SK-N-DZ (cell line): ENCODE results near the gene MELTF.

Source experiments
- DNase-seq: peaks from one replicate; pipeline ENCODE4 v3.0.0-alpha.2; 2015; ENCODE audit warnings: low spot score

Gene MELTF

DNA sequence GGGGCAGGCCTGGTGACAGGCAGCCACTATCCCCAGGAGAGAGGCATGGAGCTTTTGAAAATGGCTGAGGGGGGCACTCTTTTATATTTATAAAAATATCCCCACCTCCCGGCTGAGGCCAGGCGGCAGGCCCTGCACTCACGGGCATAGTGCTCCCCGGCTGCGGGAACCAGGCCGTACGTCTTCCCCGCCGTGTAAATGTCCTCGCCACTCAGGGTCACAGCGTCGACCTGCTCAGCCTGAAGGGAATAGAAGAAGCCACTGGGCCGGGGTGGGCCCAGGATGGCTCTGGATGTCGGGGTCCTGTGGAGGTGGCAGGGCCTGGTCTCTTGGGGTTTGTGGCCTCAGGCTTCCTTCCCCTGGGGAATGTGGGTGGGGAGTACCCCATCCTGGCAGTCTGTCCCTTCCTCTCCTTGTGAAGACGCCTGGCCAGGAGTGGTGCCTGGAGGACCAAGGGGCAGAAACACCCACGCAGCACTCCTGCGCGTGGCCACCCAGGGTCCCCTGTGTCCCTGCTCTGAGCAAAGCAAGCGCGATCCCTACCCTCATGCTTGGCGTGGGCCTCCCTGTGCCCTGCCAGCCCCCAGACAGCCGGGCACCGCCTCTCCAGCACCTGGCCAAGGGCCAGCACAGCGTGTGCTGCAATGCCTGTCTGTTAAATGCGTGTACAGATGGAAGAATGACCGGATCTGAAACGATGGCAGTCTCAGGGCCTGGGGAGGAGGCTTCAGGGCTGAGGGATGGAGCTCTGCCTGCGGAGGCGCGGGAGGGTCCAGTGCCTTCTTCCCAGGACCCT is 18.9 kb downstream of the MELTF start:
- DNase-seq, result no peak

DNA sequence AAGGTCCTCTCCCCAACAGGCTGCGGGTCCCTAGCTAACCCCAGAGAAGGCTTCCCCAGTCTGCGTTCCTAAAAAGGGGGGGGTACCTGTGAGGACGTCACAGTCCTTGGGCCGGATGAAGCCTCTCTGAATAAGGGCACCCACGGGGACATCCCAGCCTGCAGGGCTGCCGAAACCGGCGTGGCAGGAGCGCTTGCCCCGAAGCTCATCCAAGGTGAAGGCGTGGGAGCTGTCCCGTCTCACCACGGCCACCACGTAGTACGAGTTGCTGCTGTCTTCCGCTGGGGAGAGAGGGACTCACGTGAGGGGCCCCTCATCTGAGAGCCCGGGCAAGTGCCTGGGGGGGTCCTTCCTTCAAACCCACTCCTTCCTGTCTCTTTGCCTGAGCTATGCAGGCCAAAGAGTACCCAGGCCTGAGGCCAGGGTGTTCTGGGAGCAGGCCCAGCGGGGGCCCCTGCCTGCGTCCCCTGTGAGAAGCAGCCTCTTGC is 20.0 kb downstream of the MELTF start:
- no peak for DNase-seq

DNA sequence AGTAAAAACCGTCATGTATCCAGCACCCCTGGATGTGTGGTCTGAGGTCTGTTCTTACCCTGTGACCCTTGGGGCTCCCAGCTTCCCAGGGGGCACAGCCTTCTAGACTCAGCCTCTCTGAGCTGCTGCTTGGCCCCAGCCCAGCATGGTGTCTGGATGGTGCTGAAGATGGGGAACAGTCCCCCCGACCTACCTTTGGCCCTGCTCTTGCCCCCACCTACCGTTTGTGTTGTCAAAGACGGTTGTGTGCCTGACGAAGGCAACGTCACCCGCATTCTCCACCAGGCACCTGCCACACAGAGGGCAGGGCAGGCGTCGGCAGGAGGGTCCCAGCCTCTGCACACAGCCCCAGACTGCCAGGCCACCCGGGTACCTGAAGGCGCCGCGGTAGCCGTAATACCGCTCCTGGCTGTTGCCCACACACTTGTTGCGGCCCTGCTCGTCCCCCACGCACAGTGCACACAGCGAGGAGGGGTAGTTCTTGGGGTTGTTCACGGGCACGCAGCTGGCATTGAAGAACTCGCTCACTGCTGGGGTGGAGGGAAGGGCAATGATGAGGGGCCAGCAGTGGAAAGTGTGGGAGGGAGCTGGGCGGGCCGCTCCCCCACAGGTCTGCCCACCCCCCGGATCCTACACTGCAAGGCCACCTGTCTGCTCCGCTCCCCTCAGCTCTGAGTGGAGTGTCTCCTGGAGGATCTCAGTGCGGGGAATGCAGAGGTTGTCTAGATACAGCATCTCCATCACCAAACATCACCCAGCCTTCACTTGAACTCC is 21.0 kb downstream of the MELTF start:
- DNase-seq, result no peak

DNA sequence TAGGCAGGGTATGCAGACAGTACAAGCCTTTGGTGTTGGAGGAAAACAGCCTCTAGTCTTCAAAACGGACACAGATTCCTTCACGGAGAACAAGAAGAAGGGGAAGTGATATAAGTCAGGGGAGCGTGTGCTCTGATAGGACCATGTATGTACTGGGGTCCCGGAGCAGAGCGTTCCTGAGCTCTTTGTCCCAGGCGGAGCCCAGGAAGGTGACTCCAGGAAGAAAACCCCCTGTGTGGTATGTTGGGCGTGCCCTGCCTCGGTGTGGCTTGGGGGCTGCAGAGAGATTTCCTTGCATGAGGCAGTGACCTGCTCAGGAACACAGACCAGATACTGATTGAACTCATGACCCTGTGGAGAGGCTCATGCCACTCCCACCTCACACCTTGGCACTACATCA is 21.7 kb downstream of the MELTF start:
- DNase-seq, result no peak

DNA sequence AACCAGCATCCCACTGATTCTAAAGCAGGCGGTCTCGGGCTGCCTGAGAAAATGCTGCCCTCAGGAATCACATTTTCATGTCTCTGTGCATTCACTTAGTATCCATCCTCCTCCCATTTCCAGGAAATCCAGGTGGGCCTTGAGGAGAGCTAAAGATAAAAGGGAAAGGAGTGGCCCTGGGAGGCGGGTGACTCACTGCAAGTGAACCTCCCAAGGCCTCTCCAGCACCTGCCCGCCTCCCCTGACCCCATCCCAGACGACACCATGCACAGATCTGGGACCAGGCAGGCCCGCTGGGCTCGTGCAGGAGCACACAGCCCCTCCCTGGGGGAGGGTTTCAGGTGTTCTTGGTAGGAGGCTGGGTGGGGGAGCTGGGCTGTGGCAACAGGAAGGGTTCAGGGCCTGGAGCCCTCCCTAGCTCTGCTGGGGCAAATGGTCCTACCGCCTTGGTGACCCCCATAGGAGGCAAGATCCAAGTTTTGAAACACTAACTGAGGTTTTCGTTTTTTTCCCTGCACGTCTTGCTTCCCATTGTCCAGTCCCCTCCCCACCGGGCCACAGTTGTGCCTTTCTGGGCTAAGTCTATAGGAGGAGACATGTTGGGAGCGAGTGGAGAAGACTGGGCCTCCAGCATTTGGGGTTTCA is 22.2 kb downstream of the MELTF start:
- DNase-seq, result no peak

DNA sequence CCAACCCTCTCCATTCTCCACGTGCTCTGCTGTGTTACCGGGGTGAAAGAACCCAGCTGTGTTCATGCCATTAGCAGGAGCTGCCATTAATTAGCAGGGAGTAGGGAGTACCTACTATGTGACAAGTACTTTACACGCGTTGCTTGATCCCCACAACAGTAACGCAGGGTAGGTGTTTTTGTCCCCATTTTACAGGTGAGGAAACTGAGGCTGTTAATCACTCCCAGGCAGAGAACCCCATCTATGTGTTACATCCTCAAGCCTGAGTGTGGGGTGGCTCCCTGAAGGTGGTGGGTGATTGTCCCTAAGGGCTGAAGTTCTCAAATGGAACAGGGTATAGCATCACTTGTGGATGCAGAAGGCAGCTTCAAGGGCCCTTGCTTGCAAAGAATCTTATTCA is 22.8 kb downstream of the MELTF start:
- DNase-seq, result no peak

DNA sequence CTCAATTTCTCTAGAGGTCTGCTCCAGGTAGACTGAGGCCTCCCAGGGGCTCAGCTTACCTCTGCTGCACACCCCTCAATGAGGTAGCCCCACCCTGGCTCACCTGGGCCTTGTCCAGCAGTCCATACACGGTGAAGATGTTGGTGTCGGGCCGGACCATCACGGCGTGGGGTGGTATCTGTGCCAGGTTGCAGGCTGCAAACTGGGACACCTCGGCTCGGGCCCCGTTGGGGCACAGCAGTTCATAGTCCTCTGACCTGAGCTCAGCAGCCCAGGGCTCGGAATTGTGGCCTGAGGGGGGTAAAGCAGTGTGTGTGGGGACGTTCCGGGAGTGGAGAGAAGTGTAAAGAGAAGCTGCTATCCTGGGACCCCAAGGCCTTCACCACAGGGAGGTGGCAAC is 23.2 kb downstream of the MELTF start:
- no peak for DNase-seq

DNA sequence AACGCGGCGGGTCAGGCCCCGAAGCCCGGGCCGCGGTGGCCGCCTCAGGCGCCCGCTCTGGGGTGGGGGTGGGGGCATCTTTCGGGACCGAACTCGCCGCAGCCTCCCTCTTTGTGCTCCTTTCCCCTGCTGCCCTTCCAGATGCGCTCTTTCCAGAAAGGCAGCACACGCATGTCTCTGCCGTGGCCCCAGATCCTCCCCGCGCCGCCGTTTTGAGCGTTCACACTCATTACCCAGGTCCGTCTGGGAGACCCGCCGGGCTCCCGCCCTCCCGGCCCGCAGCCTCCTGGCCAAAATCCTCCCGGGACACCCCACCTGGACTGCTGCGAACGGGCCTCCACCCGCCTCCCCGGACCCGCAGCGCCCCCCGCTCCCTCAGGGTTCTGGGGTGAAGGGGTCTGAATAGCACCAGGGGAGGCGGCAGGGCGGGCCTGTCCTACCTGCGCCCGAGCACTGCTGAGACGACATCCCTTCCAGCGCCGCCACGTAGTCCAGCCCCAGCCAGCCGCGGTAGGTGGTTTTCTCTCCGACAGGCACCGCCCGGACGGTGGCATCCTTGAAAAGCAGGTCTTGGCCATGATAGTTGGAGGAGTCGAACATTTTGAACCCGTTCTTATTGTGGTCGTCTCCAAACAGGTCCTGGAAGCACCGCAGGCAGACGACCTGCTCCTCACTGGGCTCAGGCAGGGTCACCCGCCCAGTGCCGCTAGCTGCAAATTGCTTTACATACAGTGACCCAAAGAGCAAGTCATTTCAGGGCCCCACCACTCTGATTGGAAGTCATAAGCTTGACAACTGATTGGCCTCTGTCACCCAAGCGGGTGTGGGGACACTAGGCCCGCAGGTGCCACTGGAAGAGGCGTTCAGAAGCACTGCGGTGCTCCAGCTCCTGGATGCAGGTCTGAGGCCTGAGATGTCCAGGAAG is 25.9 kb downstream of the MELTF start:
- no peak for DNase-seq

DNA sequence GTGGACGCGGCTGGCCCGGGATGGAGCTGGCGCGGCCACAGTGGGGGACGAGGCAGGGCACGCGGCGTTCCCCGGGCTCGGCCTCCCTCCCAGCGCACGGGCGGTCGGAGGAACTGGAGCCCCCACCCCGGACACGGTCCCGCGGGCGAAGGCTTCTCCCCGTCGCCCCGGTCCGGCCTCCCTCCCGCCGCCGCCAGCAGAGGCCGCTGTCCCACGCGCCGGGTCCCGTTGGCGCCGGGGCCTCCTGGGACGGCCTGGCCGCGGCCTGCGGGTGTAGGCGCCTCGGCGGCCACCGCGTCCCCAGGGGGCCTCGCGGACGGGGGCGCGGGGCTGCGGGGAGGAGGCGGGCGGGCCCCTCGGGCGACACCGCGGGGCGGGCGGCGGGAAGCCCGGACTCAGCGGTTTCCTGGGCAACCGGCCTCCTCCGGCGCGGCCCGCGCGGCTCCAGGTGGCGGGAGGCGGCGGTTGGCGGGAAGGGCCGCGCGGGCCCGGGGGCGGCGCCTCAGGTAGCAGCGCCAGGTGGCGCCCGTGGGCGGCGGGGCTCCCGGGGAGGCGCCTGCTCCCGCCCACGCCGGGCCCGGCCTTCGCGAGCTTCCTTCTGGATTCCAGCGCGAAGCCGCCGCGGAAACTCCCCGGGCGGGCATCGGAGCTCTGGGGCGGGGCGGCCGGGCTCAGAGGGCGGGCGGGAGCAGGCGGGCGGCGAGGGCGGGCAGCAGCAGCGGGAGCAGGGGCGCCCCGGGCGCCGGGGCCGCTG is 26.7 kb downstream of the MELTF start:
- no peak for DNase-seq

DNA sequence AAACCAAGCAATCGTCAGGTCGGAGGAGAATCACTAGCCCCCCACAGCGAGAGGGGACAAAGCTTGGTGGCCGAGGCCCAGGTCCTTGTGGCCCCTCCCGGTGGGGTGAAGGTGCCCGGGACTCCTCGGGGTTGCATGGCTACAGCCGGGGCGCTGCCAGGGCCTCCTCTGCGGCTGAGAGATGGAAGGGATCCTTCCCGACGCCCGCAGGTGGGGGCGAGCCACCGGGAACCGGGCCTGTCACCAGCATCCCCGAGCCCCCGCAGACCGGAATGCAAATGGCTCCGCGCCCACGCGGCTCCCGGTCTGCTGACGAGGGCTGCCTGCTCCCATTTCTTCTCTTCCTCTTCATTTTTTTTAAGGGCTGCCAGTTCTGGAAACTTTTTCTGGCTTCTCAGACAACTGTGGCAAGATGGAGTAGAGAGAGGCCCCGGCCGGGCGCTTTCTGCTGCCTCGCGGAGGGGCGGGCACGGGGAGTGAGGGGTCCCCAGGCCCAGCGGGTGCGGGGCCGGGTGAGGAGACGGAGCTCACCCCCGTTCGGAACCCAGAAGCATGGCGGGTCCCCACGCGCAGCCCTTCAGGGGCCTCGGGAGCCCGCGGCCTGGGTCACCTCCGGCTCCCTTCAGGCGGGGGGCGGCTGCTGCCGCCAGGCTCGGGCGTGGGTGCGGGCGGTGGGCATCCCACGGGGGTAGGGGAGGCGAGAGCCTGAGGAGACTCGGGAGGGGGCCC is 27.5 kb downstream of the MELTF start:
- DNase-seq, result no peak

DNA sequence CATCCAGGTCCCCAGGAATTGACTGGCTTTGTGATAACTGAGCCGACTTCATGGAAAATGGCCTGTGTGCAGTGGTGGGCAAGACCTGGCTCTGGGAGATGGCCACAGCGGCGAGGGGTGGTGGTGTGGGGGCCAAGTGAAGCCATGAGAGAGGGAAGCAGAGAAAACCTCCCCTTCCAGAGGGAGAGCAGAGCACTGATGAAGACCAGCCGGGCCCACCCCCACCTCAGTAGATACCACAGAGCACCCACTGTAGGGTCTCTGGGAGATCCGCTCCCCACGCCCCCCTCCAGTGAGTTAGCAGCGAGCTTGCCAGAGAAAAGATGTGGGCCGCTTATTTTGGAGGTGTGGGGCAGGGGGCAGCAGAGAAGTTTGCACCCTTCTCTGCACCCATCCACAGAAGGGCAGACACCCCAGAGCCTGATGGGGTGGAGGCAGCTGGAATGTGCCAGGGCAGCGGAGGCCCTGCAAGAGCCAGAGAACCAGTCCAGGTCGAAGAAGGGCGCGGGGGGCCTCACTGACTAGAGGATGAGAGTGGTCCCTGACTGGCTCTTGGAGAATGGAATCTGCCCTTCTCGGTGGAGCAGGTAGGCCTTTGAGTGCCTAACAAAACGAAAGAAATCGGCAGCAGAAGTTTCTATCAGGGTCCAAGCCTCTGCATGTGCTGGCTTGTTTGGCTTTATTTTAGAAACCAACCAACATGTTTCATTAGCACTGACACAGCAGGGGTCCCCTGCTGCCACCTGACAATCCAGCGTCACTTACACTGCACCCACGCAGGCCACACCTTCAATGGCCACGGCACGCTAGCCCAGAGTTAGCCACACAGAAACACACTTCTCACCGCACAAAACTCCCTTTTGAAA is 28.3 kb downstream of the MELTF start:
- DNase-seq, result no peak

DNA sequence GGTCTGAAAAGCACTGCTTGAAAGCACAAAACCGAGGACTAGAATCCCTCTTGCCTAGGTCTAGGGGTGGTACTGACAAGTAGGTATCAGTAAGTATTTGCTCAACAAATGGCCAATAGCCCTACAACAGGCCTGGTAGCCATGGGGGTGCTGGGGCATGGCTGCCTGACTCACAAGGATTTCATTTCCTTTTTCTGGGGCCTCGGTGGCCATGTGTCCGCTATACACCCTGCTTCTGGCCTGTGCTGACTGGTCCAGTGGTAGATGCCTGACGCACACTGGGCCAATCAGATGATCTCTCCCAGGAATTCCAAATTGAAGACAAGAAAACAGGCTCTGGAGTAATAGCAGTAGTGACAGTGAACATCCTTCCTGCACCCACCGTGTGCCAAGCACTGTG is 29.4 kb downstream of the MELTF start:
- DNase-seq, result no peak

DNA sequence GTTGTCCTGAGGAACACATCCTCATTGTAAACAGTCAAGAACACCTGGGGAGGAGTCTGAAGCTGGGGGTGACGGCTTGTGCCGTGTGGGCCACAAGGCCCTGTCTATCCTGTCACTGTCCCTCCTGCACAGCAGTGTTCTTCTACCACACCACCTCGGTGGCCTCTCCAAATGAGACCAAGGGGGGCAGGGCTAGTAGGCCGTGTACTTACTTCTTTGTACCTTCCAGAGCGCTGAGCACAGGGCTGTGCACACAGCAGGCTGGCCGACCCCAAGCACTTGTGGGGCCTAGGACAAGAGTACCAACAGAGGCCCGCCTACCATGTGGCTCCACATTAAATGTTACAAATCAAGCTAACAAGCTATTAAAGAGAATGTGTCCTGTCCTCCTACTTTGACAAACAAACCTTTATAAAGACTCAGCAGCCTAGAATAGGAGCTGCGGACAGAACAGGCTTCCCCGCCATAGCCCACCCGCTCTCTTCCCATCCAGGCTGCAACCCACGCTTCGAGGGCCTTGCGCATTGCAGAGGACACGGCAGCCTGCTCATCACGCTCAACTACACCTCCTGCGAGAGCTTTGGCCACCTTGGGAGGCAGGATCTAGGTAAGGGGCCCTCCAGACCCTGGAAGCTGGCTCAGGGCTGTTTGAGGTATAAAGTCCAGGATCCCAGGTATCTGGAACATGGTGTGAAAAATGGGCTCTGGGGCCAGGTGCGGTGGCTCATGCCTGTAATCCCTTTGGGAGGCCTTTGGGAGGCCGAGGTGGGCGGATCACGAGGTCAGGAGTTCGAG is 30.5 kb downstream of the MELTF start:
- DNase-seq, result no peak

DNA sequence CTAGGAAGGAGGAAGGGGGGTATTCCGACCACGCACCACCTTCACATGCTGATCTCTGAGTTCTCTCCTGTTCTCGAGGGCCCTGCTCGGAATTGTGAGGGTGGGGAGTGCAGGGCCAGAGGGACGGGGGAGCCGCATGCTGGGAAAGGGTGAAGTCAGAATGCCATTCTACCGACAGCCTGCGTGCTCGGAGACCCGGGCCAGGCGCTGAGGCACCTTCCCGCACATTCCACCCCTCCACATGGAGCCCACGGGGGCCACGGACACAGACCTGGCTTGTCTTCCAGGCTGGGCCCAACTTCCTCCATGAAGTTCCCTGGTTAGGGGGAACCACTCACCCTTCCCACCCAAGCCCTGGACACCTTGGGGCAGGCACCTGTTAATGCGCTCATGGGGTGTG is 32.3 kb downstream of the MELTF start:
- no peak for DNase-seq

DNA sequence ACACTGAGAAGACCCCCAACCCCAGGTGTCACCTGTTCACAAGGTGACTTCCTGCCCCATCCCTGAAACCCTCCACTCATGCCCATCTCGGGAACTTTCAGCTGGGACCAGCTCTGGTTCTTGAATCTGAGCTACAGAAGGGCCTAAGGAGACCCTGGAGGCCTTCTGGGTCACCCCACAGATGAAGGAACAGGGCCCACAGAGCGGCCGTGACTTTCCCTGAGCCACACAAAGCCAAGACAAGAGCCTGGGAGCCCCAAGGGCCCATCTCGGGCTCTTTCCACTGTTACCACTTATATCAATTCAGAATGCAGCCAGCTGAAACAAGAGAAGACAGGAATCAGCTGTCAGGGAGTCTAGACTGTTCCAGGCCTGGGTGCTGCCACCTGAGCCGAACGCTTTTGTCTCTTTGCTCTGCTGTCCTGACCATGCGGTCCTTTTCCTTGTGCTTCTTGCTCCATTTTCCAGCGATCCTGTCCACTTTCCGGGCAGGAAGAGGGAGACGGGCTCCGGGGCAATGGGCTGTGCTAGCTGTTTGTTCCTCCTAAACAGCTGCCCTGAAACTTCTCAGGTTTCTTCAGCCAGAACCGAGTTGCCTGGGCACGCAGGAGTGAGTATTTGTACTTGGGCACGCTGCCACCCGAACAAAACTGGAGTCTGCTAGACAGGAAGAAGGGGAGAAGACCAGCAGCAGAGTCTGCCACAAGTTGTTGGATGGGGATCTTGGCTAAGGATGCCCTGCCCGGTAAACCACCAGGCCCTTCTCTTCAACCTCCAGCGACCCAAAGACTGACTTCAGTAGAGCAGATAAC is 33.0 kb downstream of the MELTF start:
- no peak for DNase-seq

DNA sequence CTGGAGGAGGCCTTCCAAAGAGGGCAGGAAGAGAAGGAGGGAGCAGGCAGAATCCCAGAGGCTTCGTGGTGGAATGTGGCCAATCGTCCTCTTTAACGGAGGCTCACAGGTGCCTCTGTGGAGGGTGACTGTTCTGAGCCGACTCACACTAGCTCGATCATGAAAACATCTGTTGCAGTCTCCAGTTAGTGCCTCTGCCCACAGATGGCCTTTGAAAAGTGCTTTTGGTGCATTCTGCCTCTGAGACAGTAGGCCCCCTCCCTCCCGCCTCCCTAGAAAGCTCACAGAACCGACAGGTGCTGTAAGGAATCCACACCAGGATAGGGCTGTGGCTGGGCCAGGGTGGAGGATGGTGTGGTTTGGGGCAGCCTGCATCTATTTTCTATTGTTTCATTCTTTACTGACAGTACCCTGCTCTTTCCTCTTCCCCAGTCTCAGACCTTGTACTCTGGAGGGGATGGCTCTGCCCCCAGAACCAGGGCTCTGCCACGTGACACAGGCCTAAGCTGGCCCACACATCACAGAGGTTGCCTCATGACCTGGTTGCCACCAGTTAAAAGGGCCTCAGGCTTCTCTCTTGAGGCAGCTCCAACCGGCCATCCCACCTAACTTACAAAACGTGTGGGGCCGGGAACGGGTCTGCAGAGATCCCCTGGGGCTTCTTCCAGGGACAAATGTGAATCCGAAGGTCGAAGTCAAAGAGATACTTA is 33.8 kb downstream of the MELTF start:
- no peak for DNase-seq

DNA sequence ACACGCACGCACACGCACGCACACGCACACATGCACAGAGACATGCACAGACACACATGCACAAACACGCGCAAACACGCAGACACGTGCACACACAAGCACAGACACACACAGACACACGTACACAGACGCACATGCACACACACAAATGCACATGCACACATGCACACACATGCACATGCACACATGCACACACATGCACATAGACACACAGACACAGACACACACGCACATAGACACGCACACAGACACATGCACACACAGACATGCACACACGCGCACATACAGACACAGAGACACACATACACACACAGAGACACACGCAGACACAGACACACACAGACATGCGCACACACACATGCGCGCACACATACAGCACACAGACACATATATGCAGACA is 34.6 kb downstream of the MELTF start:
- no peak for DNase-seq
